ENCODE data around the gene DDX42. TPM values are rescaled to one million over a fixed set of nuclear protein-coding genes. Genes with fewer than 3 reads are reported as not detected.
A peak's percentile ranks its signal among the peaks of the same experiment; 100 is the strongest.

Gene DDX42
- total RNA-seq, 5 donors from 2014 or later (not counting 1 experiment from before 2014, with no cell fraction given): 110 to 141 (median 123) TPM

- ChIA-PET CTCF (interaction anchor here (0.5 to 1.5 kb wide), 5 partner anchors 61 to 479 kb away, joined by 3 to 9 read pairs (median 5); partner anchors contain the start of gene CCDC47 (in 1 of the 2)), POLR2A (interaction anchor here (0.5 to 0.9 kb wide), 9 partner anchors 9 to 814 kb away, joined by 3 to 11 read pairs (median 5); partner anchors contain the start of gene DDX5 (in 1 of the 2))
- Histone ChIP-seq H3K36me3 (ENCODE audit: control insufficient read depth in 2 of 2, extremely low read depth in 1 of 2, insufficient read depth in 1 of 2, low read length in 1 of 2) (no peaks in the 10 kb centered on the region), H3K27ac (ENCODE audit: low read length) (peak overlapping the region; percentile 94), H3K9me3 (no peaks in the 10 kb centered on the region), H3K27me3 (replicated peaks in 1 of 2; ENCODE audit: control insufficient read depth in 2 of 2, extremely low read depth in 1 of 2, insufficient read depth in 2 of 2, low read length in 1 of 2) (no peaks in the 10 kb centered on the region), H3K4me1 (ENCODE audit: control insufficient read depth in 1 of 2, extremely low read depth in 1 of 2, insufficient read depth in 2 of 2, low read length in 2 of 2) (peaks cover 24 to 57% of the 10 kb centered on the region in 2 experiments), H3K4me3 (ENCODE audit: control insufficient read depth in 1 of 2, extremely low read depth in 1 of 2, low read length in 1 of 2) (peak overlapping the region in 1 of 2 donors; percentile 93)
- Mint-ChIP-seq H3K4me3 (peak overlapping the region; percentile 82 to 92 (median 84)), H3K27ac (peak overlapping the region; percentile 91 to 92), H3K4me1 (peaks cover 40 to 50% (median 47%) of the 10 kb centered on the region in 3 donors), H3K27me3 (no peaks in the 10 kb centered on the region), H3K36me3 (no peaks in the 10 kb centered on the region), H3K9me3 (no peaks in the 10 kb centered on the region)
- DNase-seq (peak in 1 of 35 experiments; percentile 6), ATAC-seq (replicated peaks in 1 of 4) (no peak)
- WGBS (ENCODE audit: insufficient coverage): 95% methylated on average over 6 of the region's 9 CpGs
These were observed 70.1 kb downstream of the DDX42 start for GRCh38 chr17:63843910-63844677.

GRCh38 chr17:63845509-63845908 lies 71.5 kb downstream of the DDX42 start:
- WGBS (ENCODE audit: insufficient coverage): no CpG with 5 or more reads among the region's 1 CpG
- Histone ChIP-seq H3K9me3 (no peaks in the 10 kb centered on the region), H3K36me3 (ENCODE audit: control insufficient read depth in 2 of 2, extremely low read depth in 1 of 2, insufficient read depth in 1 of 2, low read length in 1 of 2) (no peaks in the 10 kb centered on the region), H3K27me3 (replicated peaks in 1 of 2; ENCODE audit: control insufficient read depth in 2 of 2, extremely low read depth in 1 of 2, insufficient read depth in 2 of 2, low read length in 1 of 2) (no peaks in the 10 kb centered on the region), H3K4me3 (ENCODE audit: control insufficient read depth in 1 of 2, extremely low read depth in 1 of 2, low read length in 1 of 2) (no peak overlapping the region), H3K27ac (ENCODE audit: low read length) (no peak overlapping the region), H3K4me1 (ENCODE audit: control insufficient read depth in 1 of 2, extremely low read depth in 1 of 2, insufficient read depth in 2 of 2, low read length in 2 of 2) (peaks cover 12 to 48% of the 10 kb centered on the region in 2 experiments)
- POLR2A ChIA-PET: no interaction called here
- Mint-ChIP-seq H3K27me3 (no peaks in the 10 kb centered on the region), H3K36me3 (no peaks in the 10 kb centered on the region), H3K27ac (no peak overlapping the region), H3K4me3 (no peak overlapping the region), H3K4me1 (peaks cover 32 to 41% (median 40%) of the 10 kb centered on the region in 3 donors), H3K9me3 (no peaks in the 10 kb centered on the region)
- ATAC-seq (replicated peaks in 1 of 4) (no peak), DNase-seq (no peak)
- CTCF ChIA-PET: no interaction called here

- Mint-ChIP-seq H3K9me3 (no peaks in the 10 kb centered on the region), H3K27me3 (no peaks in the 10 kb centered on the region), H3K27ac (no peak overlapping the region), H3K36me3 (no peaks in the 10 kb centered on the region), H3K4me1 (peaks cover 22 to 28% (median 26%) of the 10 kb centered on the region in 3 donors), H3K4me3 (peak overlapping the region; percentile 3 to 69 (median 53))
- WGBS (ENCODE audit: insufficient coverage): 50% methylated on average over 2 of the region's 3 CpGs
- H3K9me3 ChIP-seq: no peaks in the 10 kb centered on the region
- CTCF ChIA-PET: interaction anchor here (0.5 to 2.4 kb wide), 4 partner anchors 17 to 74 kb away, joined by 3 to 12 read pairs (median 3); partner anchors contain the start of genes CCDC47 (in 1 of the 2), DDX42 (in 1 of the 2), FTSJ3 (in 1 of the 2) and PSMC5 (in 1 of the 2)
- POLR2A ChIA-PET: no interaction called here
- peaks cover 2 to 31% of the 10 kb centered on the region in 2 experiments for H3K4me1 ChIP-seq (ENCODE audit: control insufficient read depth in 1 of 2, extremely low read depth in 1 of 2, insufficient read depth in 2 of 2, low read length in 2 of 2)
- no peaks in the 10 kb centered on the region for H3K36me3 ChIP-seq (ENCODE audit: control insufficient read depth in 2 of 2, extremely low read depth in 1 of 2, insufficient read depth in 1 of 2, low read length in 1 of 2)
- no peaks in the 10 kb centered on the region for H3K27me3 ChIP-seq (replicated peaks in 1 of 2; ENCODE audit: control insufficient read depth in 2 of 2, extremely low read depth in 1 of 2, insufficient read depth in 2 of 2, low read length in 1 of 2)
- H3K27ac ChIP-seq (ENCODE audit: low read length): no peak overlapping the region
- no peak overlapping the region for H3K4me3 ChIP-seq (ENCODE audit: control insufficient read depth in 1 of 2, extremely low read depth in 1 of 2, low read length in 1 of 2)
- DNase-seq (no peak), ATAC-seq (replicated peaks in 1 of 4) (no peak)
These were observed 73.7 kb downstream of the DDX42 start for GRCh38 chr17:63847525-63848249.

GRCh38 chr17:63848834-63849689 lies 75.1 kb downstream of the DDX42 start:
- Histone ChIP-seq H3K36me3 (ENCODE audit: control insufficient read depth in 2 of 2, extremely low read depth in 1 of 2, insufficient read depth in 1 of 2, low read length in 1 of 2) (no peaks in the 10 kb centered on the region), H3K4me1 (ENCODE audit: control insufficient read depth in 1 of 2, extremely low read depth in 1 of 2, insufficient read depth in 2 of 2, low read length in 2 of 2) (peaks cover 0 to 21% of the 10 kb centered on the region in 2 experiments), H3K4me3 (ENCODE audit: control insufficient read depth in 1 of 2, extremely low read depth in 1 of 2, low read length in 1 of 2) (peak overlapping the region; percentile 33 to 56), H3K9me3 (no peaks in the 10 kb centered on the region), H3K27ac (ENCODE audit: low read length) (peak overlapping the region; percentile 58), H3K27me3 (replicated peaks in 1 of 2; ENCODE audit: control insufficient read depth in 2 of 2, extremely low read depth in 1 of 2, insufficient read depth in 2 of 2, low read length in 1 of 2) (no peaks in the 10 kb centered on the region)
- ChIA-PET POLR2A (interaction anchor here (0.5 to 0.8 kb wide), 4 partner anchors 81 to 650 kb away, joined by 3 to 5 read pairs (median 4); no protein-coding TSS in a partner anchor), CTCF (interaction anchor here (0.6 to 2.4 kb wide), 13 partner anchors 9 to 905 kb away, joined by 3 to 12 read pairs (median 3); partner anchors contain the start of genes CCDC47 (in 1 of the 2), DDX42 (in 1 of the 2), ICAM2 (in 1 of the 2) and PSMC5 (in 1 of the 2))
- Mint-ChIP-seq H3K36me3 (no peaks in the 10 kb centered on the region), H3K4me1 (peaks cover 17 to 22% (median 17%) of the 10 kb centered on the region in 3 donors), H3K27me3 (no peaks in the 10 kb centered on the region), H3K4me3 (peak overlapping the region; percentile 69 to 78 (median 75)), H3K27ac (peak overlapping the region; percentile 86 to 94), H3K9me3 (no peaks in the 10 kb centered on the region)
- 29% methylated on average over 82 of the region's 82 CpGs for WGBS (ENCODE audit: insufficient coverage)
- ATAC-seq (replicated peaks in 1 of 4) (peak; percentile 96 to 98 (median 97)), DNase-seq (peak; percentile 84 to 97 (median 91))

- ChIA-PET POLR2A (no interaction called here), CTCF (interaction anchor here in 1 of 2 donors (0.6 kb wide), 1 partner anchor 283 kb away, joined by 4 read pairs; no protein-coding TSS in a partner anchor)
- peaks cover 0 to 21% of the 10 kb centered on the region in 2 experiments for H3K4me1 ChIP-seq (ENCODE audit: control insufficient read depth in 1 of 2, extremely low read depth in 1 of 2, insufficient read depth in 2 of 2, low read length in 2 of 2)
- DNase-seq: no peak
- H3K9me3 ChIP-seq: no peaks in the 10 kb centered on the region
- 98% methylated on average over 6 of the region's 9 CpGs for WGBS (ENCODE audit: insufficient coverage)
- no peak for ATAC-seq (replicated peaks in 1 of 4)
- H3K36me3 Mint-ChIP-seq: no peaks in the 10 kb centered on the region
- H3K4me3 Mint-ChIP-seq: no peak overlapping the region
- H3K27ac Mint-ChIP-seq: peak overlapping the region in 1 of 2 donors; percentile 28
- no peaks in the 10 kb centered on the region for H3K9me3 Mint-ChIP-seq
- peaks cover 15 to 16% (median 16%) of the 10 kb centered on the region in 3 donors for H3K4me1 Mint-ChIP-seq
- no peak overlapping the region for H3K4me3 ChIP-seq (ENCODE audit: control insufficient read depth in 1 of 2, extremely low read depth in 1 of 2, low read length in 1 of 2)
- no peak overlapping the region for H3K27ac ChIP-seq (ENCODE audit: low read length)
- H3K36me3 ChIP-seq (ENCODE audit: control insufficient read depth in 2 of 2, extremely low read depth in 1 of 2, insufficient read depth in 1 of 2, low read length in 1 of 2): no peaks in the 10 kb centered on the region
- H3K27me3 ChIP-seq (replicated peaks in 1 of 2; ENCODE audit: control insufficient read depth in 2 of 2, extremely low read depth in 1 of 2, insufficient read depth in 2 of 2, low read length in 1 of 2): no peaks in the 10 kb centered on the region
- no peaks in the 10 kb centered on the region for H3K27me3 Mint-ChIP-seq
These were observed 76.4 kb downstream of the DDX42 start for GRCh38 chr17:63850401-63850800.
